Activated naive CD8-positive, alpha-beta T cell treated with anti-CD3 and anti-CD28 coated beads, Interleukin-2, amount 50 U/mL, for 16 hours (primary cell): ENCODE measurements around the gene ST7L.

Experiments
- DNase-seq: peaks from one replicate; pipeline ENCODE4 v3.0.0-alpha.2; 2020; ENCODE audit warnings: low read depth, low spot score

Gene ST7L

GRCh38 chr1:112516141-112516540 lies 102.8 kb downstream of the ST7L start:
- DNase-seq: no peak

GRCh38 chr1:112515311-112516009 lies 103.5 kb downstream of the ST7L start:
- no peak for DNase-seq

- DNase-seq: no peak
These were observed 104.0 kb downstream of the ST7L start for GRCh38 chr1:112514901-112515300.

- no peak for DNase-seq
These were observed 105.7 kb downstream of the ST7L start for GRCh38 chr1:112513112-112513870.

GRCh38 chr1:112511897-112512296 lies 107.0 kb downstream of the ST7L start:
- no peak for DNase-seq

GRCh38 chr1:112510340-112510739 lies 108.6 kb downstream of the ST7L start:
- no peak for DNase-seq

- DNase-seq: no peak
These were observed 109.2 kb downstream of the ST7L start for GRCh38 chr1:112509660-112510178.

GRCh38 chr1:112509005-112509659 lies 109.8 kb downstream of the ST7L start:
- DNase-seq: no peak

- DNase-seq: no peak
These were observed 110.5 kb downstream of the ST7L start, which contains the start of gene WNT2B for GRCh38 chr1:112508278-112509004. Gene WNT2B, plus strand, starts transcription at chr1:112508965. Its CDS starts 298 bp downstream, at chr1:112509263.

GRCh38 chr1:112507921-112508277 lies 111.0 kb downstream of the ST7L start:
- DNase-seq: no peak

- DNase-seq: no peak
These were observed 111.6 kb downstream of the ST7L start for GRCh38 chr1:112507336-112507735.

GRCh38 chr1:112506731-112507130 lies 112.2 kb downstream of the ST7L start:
- DNase-seq: no peak

GRCh38 chr1:112506306-112506705 lies 112.6 kb downstream of the ST7L start:
- DNase-seq: no peak

GRCh38 chr1:112505878-112506277 lies 113.1 kb downstream of the ST7L start:
- DNase-seq: no peak

GRCh38 chr1:112505400-112505785 lies 113.5 kb downstream of the ST7L start:
- no peak for DNase-seq

- DNase-seq: no peak
These were observed 114.1 kb downstream of the ST7L start for GRCh38 chr1:112504661-112505399.

- no peak for DNase-seq
These were observed 114.8 kb downstream of the ST7L start for GRCh38 chr1:112504001-112504660.

- no peak for DNase-seq
These were observed 116.1 kb downstream of the ST7L start for GRCh38 chr1:112502826-112503225.

- DNase-seq: no peak
These were observed 116.9 kb downstream of the ST7L start for GRCh38 chr1:112501810-112502641.

GRCh38 chr1:112496290-112496689 lies 122.7 kb downstream of the ST7L start:
- no peak for DNase-seq
